ENCODE measurements around the gene BLMH. TPM values are rescaled to one million over a fixed set of nuclear protein-coding genes. Genes with fewer than 3 reads are reported as not detected.

BLMH gene
- total and polyA plus RNA-seq, 4 donors = 10.5 to 50.9 (median 21.6) TPM

DNA sequence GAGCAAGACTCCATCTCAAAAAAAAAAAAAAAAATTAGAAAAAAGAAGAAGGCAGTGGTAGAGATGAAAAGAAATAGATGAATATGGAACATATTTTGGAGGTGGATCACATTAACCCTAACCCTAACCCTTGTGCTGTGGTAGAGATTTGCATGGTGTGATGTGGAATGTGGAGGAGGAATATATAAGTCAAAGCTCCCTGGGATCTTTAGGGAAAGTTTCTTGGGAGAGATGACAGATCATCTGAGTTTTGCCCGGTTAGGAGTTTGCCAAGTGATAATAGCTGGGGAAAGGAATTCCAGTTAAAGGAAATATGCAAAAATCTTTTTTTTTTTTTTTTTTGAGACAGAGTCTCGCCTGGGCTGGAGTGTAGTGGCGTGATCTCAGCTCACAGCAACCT lies 13.0 kb upstream of the BLMH start:
- Histone ChIP-seq H3K4me3 (no peak overlapping the region), H3K9ac (ENCODE audit: insufficient read depth in 1 of 2, low read length in 2 of 2) (no peak overlapping the region), H3K4me1 (ENCODE audit: control insufficient read depth in 5 of 5, insufficient read depth in 5 of 5, low read length in 5 of 5) (peaks cover 0 to 2% (median 0%) of the 10 kb centered on the region in 5 donors), H3K27me3 (ENCODE audit: control insufficient read depth in 3 of 3, insufficient read depth in 3 of 3, low read length in 2 of 3) (no peaks in the 10 kb centered on the region), H3K27ac (ENCODE audit: low read depth in 1 of 2, low read length in 1 of 2) (no peak overlapping the region), H3K36me3 (ENCODE audit: control insufficient read depth in 4 of 4, insufficient read depth in 4 of 4, low read length in 4 of 4) (no peaks in the 10 kb centered on the region), H3K9me3 (ENCODE audit: control insufficient read depth in 4 of 4, insufficient read depth in 3 of 4, low read length in 3 of 4) (no peaks in the 10 kb centered on the region)
- ATAC-seq (ENCODE audit: insufficient read depth, low FRiP score) (no peak), DNase-seq (no peak)
- WGBS, 2 donors = 91 to 92% methylated on average over 3 of the region's 3 CpGs
- TF ChIP-seq CTCF (IDR thresholded peaks at IDR 0.05; ENCODE audit: control extremely low read depth, extremely low read depth) = no peak

- Histone ChIP-seq H3K36me3 (ENCODE audit: control insufficient read depth in 4 of 4, insufficient read depth in 4 of 4, low read length in 4 of 4) (no peaks in the 10 kb centered on the region), H3K4me3 (no peak overlapping the region), H3K9ac (ENCODE audit: insufficient read depth in 1 of 2, low read length in 2 of 2) (no peak overlapping the region), H3K27me3 (ENCODE audit: control insufficient read depth in 3 of 3, insufficient read depth in 3 of 3, low read length in 2 of 3) (no peaks in the 10 kb centered on the region), H3K27ac (ENCODE audit: low read depth in 1 of 2, low read length in 1 of 2) (no peak overlapping the region), H3K4me1 (ENCODE audit: control insufficient read depth in 5 of 5, insufficient read depth in 5 of 5, low read length in 5 of 5) (no peaks in the 10 kb centered on the region), H3K9me3 (ENCODE audit: control insufficient read depth in 4 of 4, insufficient read depth in 3 of 4, low read length in 3 of 4) (no peaks in the 10 kb centered on the region)
- TF ChIP-seq CTCF (IDR thresholded peaks at IDR 0.05; ENCODE audit: control extremely low read depth, extremely low read depth) = no peak
- WGBS, 2 donors = 83 to 86% methylated on average over 3 of the region's 3 CpGs
- ATAC-seq (ENCODE audit: insufficient read depth, low FRiP score) (no peak), DNase-seq (no peak)
Measured at GRCh38 chr17:30302241-30302640, 10.5 kb upstream of the BLMH start.

DNA sequence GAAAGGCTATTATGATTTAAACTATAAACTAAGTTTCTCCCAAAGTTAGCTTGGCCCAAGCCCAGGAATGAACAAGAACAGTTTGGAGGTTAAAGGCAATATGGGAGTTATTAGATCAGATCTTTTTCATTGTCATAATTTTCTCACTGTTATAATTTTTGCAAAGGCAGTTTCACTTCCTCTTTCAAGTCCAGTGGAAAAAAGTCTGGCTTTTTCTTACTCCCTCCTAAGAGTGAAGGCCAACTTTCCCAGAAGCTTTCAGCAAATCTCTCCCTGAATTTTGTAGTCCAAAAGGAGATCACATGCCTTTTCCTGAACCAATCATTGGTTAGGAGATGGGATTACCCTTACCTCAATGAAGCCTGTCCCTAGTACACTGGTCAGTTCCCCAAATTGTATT lies 9.1 kb upstream of the BLMH start:
- no peaks in the 10 kb centered on the region for H3K9me3 ChIP-seq (ENCODE audit: control insufficient read depth in 4 of 4, insufficient read depth in 3 of 4, low read length in 3 of 4)
- H3K9ac ChIP-seq (ENCODE audit: insufficient read depth in 1 of 2, low read length in 2 of 2) = no peak overlapping the region
- H3K27ac ChIP-seq (ENCODE audit: low read depth in 1 of 2, low read length in 1 of 2) = no peak overlapping the region
- DNase-seq (no peak), ATAC-seq (ENCODE audit: insufficient read depth, low FRiP score) (no peak)
- no peak for TF ChIP-seq CTCF (IDR thresholded peaks at IDR 0.05; ENCODE audit: control extremely low read depth, extremely low read depth)
- no peaks in the 10 kb centered on the region for H3K36me3 ChIP-seq (ENCODE audit: control insufficient read depth in 4 of 4, insufficient read depth in 4 of 4, low read length in 4 of 4)
- H3K4me1 ChIP-seq (ENCODE audit: control insufficient read depth in 5 of 5, insufficient read depth in 5 of 5, low read length in 5 of 5) = no peaks in the 10 kb centered on the region
- H3K4me3 ChIP-seq = no peak overlapping the region
- no peaks in the 10 kb centered on the region for H3K27me3 ChIP-seq (ENCODE audit: control insufficient read depth in 3 of 3, insufficient read depth in 3 of 3, low read length in 2 of 3)

DNA sequence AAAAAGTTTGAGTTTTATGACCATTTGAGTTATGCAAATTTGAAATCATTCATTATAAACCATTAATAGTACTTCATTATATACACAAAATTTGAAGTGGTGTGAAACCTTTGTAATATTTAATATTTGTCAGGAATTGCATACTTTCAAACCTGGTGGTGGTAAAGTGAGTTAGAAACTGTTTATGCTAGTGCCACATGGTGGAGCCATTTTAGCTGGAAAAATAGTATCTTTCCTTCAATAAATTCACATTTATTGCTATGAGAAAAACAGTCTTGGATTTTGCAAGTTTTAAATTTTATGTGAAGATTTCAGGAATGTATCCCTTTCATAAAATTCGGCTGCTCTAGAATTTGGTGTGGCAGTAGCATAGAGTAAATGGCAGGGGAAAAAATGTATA lies 7.3 kb upstream of the BLMH start:
- Histone ChIP-seq H3K4me1 (ENCODE audit: control insufficient read depth in 5 of 5, insufficient read depth in 5 of 5, low read length in 5 of 5) (no peaks in the 10 kb centered on the region), H3K36me3 (ENCODE audit: control insufficient read depth in 4 of 4, insufficient read depth in 4 of 4, low read length in 4 of 4) (no peaks in the 10 kb centered on the region), H3K9me3 (ENCODE audit: control insufficient read depth in 4 of 4, insufficient read depth in 3 of 4, low read length in 3 of 4) (no peaks in the 10 kb centered on the region), H3K4me3 (no peak overlapping the region), H3K27ac (ENCODE audit: low read depth in 1 of 2, low read length in 1 of 2) (no peak overlapping the region), H3K27me3 (ENCODE audit: control insufficient read depth in 3 of 3, insufficient read depth in 3 of 3, low read length in 2 of 3) (no peaks in the 10 kb centered on the region), H3K9ac (ENCODE audit: insufficient read depth in 1 of 2, low read length in 2 of 2) (no peak overlapping the region)
- TF ChIP-seq CTCF (IDR thresholded peaks at IDR 0.05; ENCODE audit: control extremely low read depth, extremely low read depth) = no peak
- ATAC-seq (ENCODE audit: insufficient read depth, low FRiP score) (no peak), DNase-seq (no peak)
- WGBS, 2 donors = 84 to 86% methylated on average over 1 of the region's 1 CpG
